Measurements from ENCODE around the gene ALG9. TPM values are rescaled to one million over a fixed set of nuclear protein-coding genes. Genes with fewer than 3 reads are reported as not detected.
A peak's percentile ranks its signal among the peaks of the same experiment; 100 is the strongest.

ALG9 gene
- total and polyA plus RNA-seq, 7 donors, result 9.6 to 21.9 (median 15.3) TPM

GRCh38 chr11:111912535-111912934 is 41.2 kb upstream of the ALG9 start, which contains the start of gene HSPB2:
TSS of gene HSPB2 (plus strand) at chr11:111912734. CDS start at chr11:111912830, 96 bp downstream.
- intact Hi-C loops (cut with DNase I), result loop anchor here (5.0 kb wide), 1 partner anchor 35 kb away; the partner anchor contains the start of genes CFAP68 (in 2 of the 2) and FDXACB1 (in 2 of the 2)
- ATAC-seq (peak; percentile 9 to 23 (median 12)), DNase-seq (peak; percentile 52 to 77)
- peaks cover 0 to 30% of the 10 kb centered on the region in 2 donors for H3K36me3 ChIP-seq (ENCODE audit: insufficient read depth in 1 of 2, low read depth in 1 of 2)
- H3K27ac ChIP-seq, result peak within 1 kb of the TSS; percentile 95
- WGBS, 3 donors, result 2 to 5% (median 2%) methylated on average over 16 to 26 of the region's 26 CpGs
- peak within 1 kb of the TSS; percentile 82 for H3K4me3 ChIP-seq
- no peaks in the 10 kb centered on the region for H3K9me3 ChIP-seq
- peaks cover 23% of the 10 kb centered on the region for H3K4me1 ChIP-seq
- H3K27me3 ChIP-seq (ENCODE audit: insufficient read depth in 3 of 3, low read length in 2 of 3), result no peaks in the 10 kb centered on the region
- no peak for TF ChIP-seq CTCF (IDR thresholded peaks at IDR 0.05)

GRCh38 chr11:111911563-111912401 is 40.4 kb upstream of the ALG9 start, which contains the start of gene CRYAB:
TSS of gene CRYAB (minus strand) at chr11:111911770. CDS start at chr11:111911724, 46 bp downstream.
- DNase-seq (peak; percentile 93 to 97), ATAC-seq (peak; percentile 74 to 85 (median 82))
- intact Hi-C loops (cut with DNase I), result loop anchor here (5.0 kb wide), 1 partner anchor 34 kb away; the partner anchor contains the start of genes CFAP68 (in 2 of the 2) and FDXACB1 (in 2 of the 2)
- no peaks in the 10 kb centered on the region for H3K27me3 ChIP-seq (ENCODE audit: insufficient read depth in 3 of 3, low read length in 2 of 3)
- no peak for TF ChIP-seq CTCF (IDR thresholded peaks at IDR 0.05)
- peaks cover 17% of the 10 kb centered on the region for H3K4me1 ChIP-seq
- no peaks in the 10 kb centered on the region for H3K9me3 ChIP-seq
- peaks cover 0 to 30% of the 10 kb centered on the region in 2 donors for H3K36me3 ChIP-seq (ENCODE audit: insufficient read depth in 1 of 2, low read depth in 1 of 2)
- H3K27ac ChIP-seq, result peak within 1 kb of the TSS; percentile 95
- H3K4me3 ChIP-seq, result peak within 1 kb of the TSS; percentile 82
- 12 to 21% (median 20%) methylated on average over 17 of the region's 17 CpGs for WGBS, 3 donors

GRCh38 chr11:111910676-111911562 is 39.5 kb upstream of the ALG9 start:
- H3K4me3 ChIP-seq, result peak overlapping the region; percentile 82
- no peak for ATAC-seq
- H3K4me1 ChIP-seq, result peaks cover 15% of the 10 kb centered on the region
- TF ChIP-seq CTCF (IDR thresholded peaks at IDR 0.05), result no peak
- intact Hi-C loops (cut with DNase I), result loop anchor here (5.0 kb wide), 1 partner anchor 34 kb away; the partner anchor contains the start of genes CFAP68 (in 2 of the 2) and FDXACB1 (in 2 of the 2)
- peak overlapping the region; percentile 95 for H3K27ac ChIP-seq
- DNase-seq, result peak in 1 of 2 donors; percentile 60
- no peaks in the 10 kb centered on the region for H3K9me3 ChIP-seq
- peaks cover 0 to 30% of the 10 kb centered on the region in 2 donors for H3K36me3 ChIP-seq (ENCODE audit: insufficient read depth in 1 of 2, low read depth in 1 of 2)
- 19 to 28% (median 21%) methylated on average over 9 of the region's 9 CpGs for WGBS, 3 donors
- H3K27me3 ChIP-seq (ENCODE audit: insufficient read depth in 3 of 3, low read length in 2 of 3), result no peaks in the 10 kb centered on the region

GRCh38 chr11:111909378-111909777 is 38.0 kb upstream of the ALG9 start:
- Histone ChIP-seq H3K9me3 (no peaks in the 10 kb centered on the region), H3K36me3 (ENCODE audit: insufficient read depth in 1 of 2, low read depth in 1 of 2) (peaks cover 0 to 30% of the 10 kb centered on the region in 2 donors), H3K4me3 (peak overlapping the region; percentile 82), H3K27me3 (ENCODE audit: insufficient read depth in 3 of 3, low read length in 2 of 3) (no peaks in the 10 kb centered on the region), H3K4me1 (peaks cover 7% of the 10 kb centered on the region), H3K27ac (peak overlapping the region; percentile 95)
- TF ChIP-seq CTCF (IDR thresholded peaks at IDR 0.05), result no peak
- DNase-seq (no peak), ATAC-seq (no peak)
- intact Hi-C loops (cut with DNase I), result no loop called here
- WGBS, 3 donors, result 23 to 34% (median 25%) methylated on average over 5 of the region's 5 CpGs
